SK-N-SH (cell line): ENCODE results near the gene FMN2.

Source experiments
- CHD2 ChIP-seq: fragments of 150-350 bp; IDR thresholded peaks from 2 replicates; pipeline ENCODE4 v1.6.1; 2018; ENCODE audit warnings: low read length; ENCODE audit not compliant: partially characterized antibody
- CTCF ChIP-seq: fragments of 200-600 bp; sonication (generic); IDR thresholded peaks from 2 replicates; pipeline ENCODE4 v1.6.1; 2017; ENCODE audit warnings: antibody characterized with exemption, mild to moderate bottlenecking, moderate library complexity
- EP300 ChIP-seq, 2 experiments: IDR thresholded peaks; 2 replicates each; pipeline versions ENCODE4 v1.4.0 to v1.6.1; 2012; ENCODE audit warnings: borderline replicate concordance in 1 of 2, low read depth in 1 of 2, low read length in 1 of 2
- GABPA ChIP-seq: IDR thresholded peaks from 2 replicates; pipeline ENCODE4 v1.4.0; 2012; ENCODE audit warnings: low read depth, mild to moderate bottlenecking
- MAX ChIP-seq: IDR thresholded peaks from 2 replicates; pipeline ENCODE4 v1.4.0; 2012; ENCODE audit warnings: low read depth
- POLR2AphosphoS5 ChIP-seq: IDR thresholded peaks from 2 replicates; pipeline ENCODE4 v1.6.1; 2012; ENCODE audit warnings: low read depth, low read length
- RAD21 ChIP-seq: IDR thresholded peaks from 2 replicates; pipeline ENCODE4 v1.6.1; 2012; ENCODE audit warnings: mild to moderate bottlenecking, low read length
- SIN3A ChIP-seq: IDR thresholded peaks from 2 replicates; pipeline ENCODE4 v1.6.1; 2012; ENCODE audit warnings: low read depth, mild to moderate bottlenecking, low read length, moderate library complexity, borderline replicate concordance
- SMC3 ChIP-seq: IDR thresholded peaks from 2 replicates; pipeline ENCODE4 v1.6.1; 2012; ENCODE audit warnings: low read depth, low read length, improper control_type of control experiment
- TAF1 ChIP-seq: IDR thresholded peaks from 2 replicates; pipeline ENCODE4 v1.6.1; 2012; ENCODE audit warnings: low read depth, mild to moderate bottlenecking, low read length, moderate library complexity, borderline replicate concordance

- TF ChIP-seq GABPA (no peak), CTCF (no peak), POLR2AphosphoS5 (no peak), TAF1 (no peak), RAD21 (no peak), SIN3A (no peak), EP300 (IDR thresholded peaks at IDR 0.05; ENCODE audit: borderline replicate concordance in 1 of 2, low read depth in 1 of 2, low read length in 1 of 2) (0 out of 4 replicates have a peak, but pooled peaks of 1 of the 2 experiments have one; percentile 5), CHD2 (no peak), SMC3 (no peak), MAX (no peak)
These were observed 372.4 kb downstream of the FMN2 start for GRCh38 chr1:240464099-240464498.
